ENCODE data around the gene CACNB4.
"Not testable (repeated sequence)": the region's sequence is repeated elsewhere in the genome, so short reads cannot be mapped to it uniquely, and the experiment has no call there.

CACNB4 gene

GRCh38 chr2:152034257-152034801 lies 64.5 kb downstream of the CACNB4 start:
- Histone ChIP-seq H3K9ac (ENCODE audit: low read depth, low read length) (no peak overlapping the region), H3K27me3 (ENCODE audit: insufficient read depth, low read length) (peaks cover 35% of the 10 kb centered on the region; the same call in 1 of the 2 replicates), H3K36me3 (ENCODE audit: insufficient read depth, low read length) (no peaks in the 10 kb centered on the region), H3K4me3 (ENCODE audit: low read length) (no peak overlapping the region), H3K4me1 (ENCODE audit: insufficient read depth, low read length) (peaks cover 35% of the 10 kb centered on the region), H3K9me3 (ENCODE audit: insufficient read depth, low read depth, low read length) (no peaks in the 10 kb centered on the region), H3K27ac (ENCODE audit: low read depth, low read length) (peak overlapping the region; percentile 45; the same call in 1 of the 2 replicates)
- 15% methylated on average over 4 of the region's 7 CpGs for WGBS

- Histone ChIP-seq H3K9ac (ENCODE audit: low read depth, low read length) (no peak overlapping the region), H3K4me1 (ENCODE audit: insufficient read depth, low read length) (peaks cover 29% of the 10 kb centered on the region), H3K4me3 (ENCODE audit: low read length) (no peak overlapping the region), H3K27ac (ENCODE audit: low read depth, low read length) (no peak overlapping the region), H3K9me3 (ENCODE audit: insufficient read depth, low read depth, low read length) (no peaks in the 10 kb centered on the region), H3K36me3 (ENCODE audit: insufficient read depth, low read length) (no peaks in the 10 kb centered on the region), H3K27me3 (ENCODE audit: insufficient read depth, low read length) (peaks cover 35% of the 10 kb centered on the region; the same call in 1 of the 2 replicates)
- 63% methylated on average over 10 of the region's 12 CpGs for WGBS
Observed at GRCh38 chr2:152033011-152033925, 65.6 kb downstream of the CACNB4 start.

- peaks cover 20% of the 10 kb centered on the region for H3K4me1 ChIP-seq (ENCODE audit: insufficient read depth, low read length)
- H3K9ac ChIP-seq (ENCODE audit: low read depth, low read length), result no peak overlapping the region
- no peak overlapping the region for H3K4me3 ChIP-seq (ENCODE audit: low read length)
- WGBS, result 84% methylated on average over 7 of the region's 7 CpGs
- no peaks in the 10 kb centered on the region for H3K9me3 ChIP-seq (ENCODE audit: insufficient read depth, low read depth, low read length)
- no peak overlapping the region for H3K27ac ChIP-seq (ENCODE audit: low read depth, low read length)
- H3K27me3 ChIP-seq (ENCODE audit: insufficient read depth, low read length), result peaks cover 35% of the 10 kb centered on the region; the same call in 1 of the 2 replicates
- H3K36me3 ChIP-seq (ENCODE audit: insufficient read depth, low read length), result no peaks in the 10 kb centered on the region
Observed at GRCh38 chr2:152031747-152032306, 67.0 kb downstream of the CACNB4 start.

- H3K9ac ChIP-seq (ENCODE audit: low read depth, low read length); H3K36me3 ChIP-seq (ENCODE audit: insufficient read depth, low read length); H3K4me3 ChIP-seq (ENCODE audit: low read length); H3K27ac ChIP-seq (ENCODE audit: low read depth, low read length); H3K9me3 ChIP-seq (ENCODE audit: insufficient read depth, low read depth, low read length): not testable (repeated sequence)
- 94% methylated on average over 3 of the region's 4 CpGs for WGBS
- peaks cover 20% of the 10 kb centered on the region for H3K4me1 ChIP-seq (ENCODE audit: insufficient read depth, low read length)
- H3K27me3 ChIP-seq (ENCODE audit: insufficient read depth, low read length), result peaks cover 27% of the 10 kb centered on the region; the same call in 1 of the 2 replicates
Observed at GRCh38 chr2:152030596-152031328, 68.1 kb downstream of the CACNB4 start.

GRCh38 chr2:152028182-152028862 lies 70.5 kb downstream of the CACNB4 start:
- H3K4me3 ChIP-seq (ENCODE audit: low read length), result no peak overlapping the region
- no peak overlapping the region for H3K27ac ChIP-seq (ENCODE audit: low read depth, low read length)
- H3K9ac ChIP-seq (ENCODE audit: low read depth, low read length), result no peak overlapping the region
- 87% methylated on average over 4 of the region's 5 CpGs for WGBS
- H3K9me3 ChIP-seq (ENCODE audit: insufficient read depth, low read depth, low read length), result no peaks in the 10 kb centered on the region
- peaks cover 18% of the 10 kb centered on the region; the same call in 1 of the 2 replicates for H3K27me3 ChIP-seq (ENCODE audit: insufficient read depth, low read length)
- H3K4me1 ChIP-seq (ENCODE audit: insufficient read depth, low read length), result peaks cover 6% of the 10 kb centered on the region
- no peaks in the 10 kb centered on the region for H3K36me3 ChIP-seq (ENCODE audit: insufficient read depth, low read length)

GRCh38 chr2:152025678-152026287 lies 73.1 kb downstream of the CACNB4 start:
- H3K9ac ChIP-seq (ENCODE audit: low read depth, low read length), result no peak overlapping the region
- H3K9me3 ChIP-seq (ENCODE audit: insufficient read depth, low read depth, low read length), result no peaks in the 10 kb centered on the region
- peak overlapping the region; percentile 45 for H3K4me3 ChIP-seq (ENCODE audit: low read length)
- H3K27me3 ChIP-seq (ENCODE audit: insufficient read depth, low read length), result no peaks in the 10 kb centered on the region
- no peak overlapping the region for H3K27ac ChIP-seq (ENCODE audit: low read depth, low read length)
- no peaks in the 10 kb centered on the region for H3K36me3 ChIP-seq (ENCODE audit: insufficient read depth, low read length)
- H3K4me1 ChIP-seq (ENCODE audit: insufficient read depth, low read length), result no peaks in the 10 kb centered on the region
- WGBS, result 25% methylated on average over 15 of the region's 15 CpGs

- Histone ChIP-seq H3K9ac (ENCODE audit: low read depth, low read length) (no peak overlapping the region), H3K27me3 (ENCODE audit: insufficient read depth, low read length) (no peaks in the 10 kb centered on the region), H3K36me3 (ENCODE audit: insufficient read depth, low read length) (no peaks in the 10 kb centered on the region), H3K9me3 (ENCODE audit: insufficient read depth, low read depth, low read length) (no peaks in the 10 kb centered on the region), H3K4me3 (ENCODE audit: low read length) (no peak overlapping the region), H3K27ac (ENCODE audit: low read depth, low read length) (no peak overlapping the region), H3K4me1 (ENCODE audit: insufficient read depth, low read length) (no peaks in the 10 kb centered on the region)
- 91% methylated on average over 2 of the region's 2 CpGs for WGBS
Observed at GRCh38 chr2:152024477-152024876, 74.4 kb downstream of the CACNB4 start.

GRCh38 chr2:152022090-152022489 lies 76.8 kb downstream of the CACNB4 start:
- no peaks in the 10 kb centered on the region for H3K36me3 ChIP-seq (ENCODE audit: insufficient read depth, low read length)
- H3K27me3 ChIP-seq (ENCODE audit: insufficient read depth, low read length), result no peaks in the 10 kb centered on the region
- no peak overlapping the region for H3K4me3 ChIP-seq (ENCODE audit: low read length)
- no peak overlapping the region for H3K27ac ChIP-seq (ENCODE audit: low read depth, low read length)
- WGBS, result 87% methylated on average over 2 of the region's 3 CpGs
- H3K9me3 ChIP-seq (ENCODE audit: insufficient read depth, low read depth, low read length), result no peaks in the 10 kb centered on the region
- H3K9ac ChIP-seq (ENCODE audit: low read depth, low read length), result no peak overlapping the region
- no peaks in the 10 kb centered on the region for H3K4me1 ChIP-seq (ENCODE audit: insufficient read depth, low read length)

- not testable (repeated sequence) for H3K4me1 ChIP-seq (ENCODE audit: insufficient read depth, low read length); H3K36me3 ChIP-seq (ENCODE audit: insufficient read depth, low read length); H3K9me3 ChIP-seq (ENCODE audit: insufficient read depth, low read depth, low read length); H3K4me3 ChIP-seq (ENCODE audit: low read length); H3K9ac ChIP-seq (ENCODE audit: low read depth, low read length); H3K27me3 ChIP-seq (ENCODE audit: insufficient read depth, low read length); H3K27ac ChIP-seq (ENCODE audit: low read depth, low read length)
- 92% methylated on average over 11 of the region's 11 CpGs for WGBS
Observed at GRCh38 chr2:152021001-152021400, 77.8 kb downstream of the CACNB4 start.

GRCh38 chr2:152019732-152020131 lies 79.1 kb downstream of the CACNB4 start:
- H3K27ac ChIP-seq (ENCODE audit: low read depth, low read length), result no peak overlapping the region

More at GRCh38 chr2:152019732-152020131, 79.1 kb downstream of the CACNB4 start:
- Histone ChIP-seq H3K9me3 (ENCODE audit: insufficient read depth, low read depth, low read length) (no peaks in the 10 kb centered on the region), H3K4me1 (ENCODE audit: insufficient read depth, low read length) (no peaks in the 10 kb centered on the region), H3K27me3 (ENCODE audit: insufficient read depth, low read length) (no peaks in the 10 kb centered on the region), H3K9ac (ENCODE audit: low read depth, low read length) (no peak overlapping the region), H3K36me3 (ENCODE audit: insufficient read depth, low read length) (no peaks in the 10 kb centered on the region), H3K4me3 (ENCODE audit: low read length) (no peak overlapping the region)
